Measurements from ENCODE around the gene ODF2L. TPM values are rescaled to one million over a fixed set of nuclear protein-coding genes. Genes with fewer than 3 reads are reported as not detected.
A peak's percentile ranks its signal among the peaks of the same experiment; 100 is the strongest.

ODF2L gene
- total RNA-seq, 1 experiment from 2014 or later, result 24.4 TPM

DNA sequence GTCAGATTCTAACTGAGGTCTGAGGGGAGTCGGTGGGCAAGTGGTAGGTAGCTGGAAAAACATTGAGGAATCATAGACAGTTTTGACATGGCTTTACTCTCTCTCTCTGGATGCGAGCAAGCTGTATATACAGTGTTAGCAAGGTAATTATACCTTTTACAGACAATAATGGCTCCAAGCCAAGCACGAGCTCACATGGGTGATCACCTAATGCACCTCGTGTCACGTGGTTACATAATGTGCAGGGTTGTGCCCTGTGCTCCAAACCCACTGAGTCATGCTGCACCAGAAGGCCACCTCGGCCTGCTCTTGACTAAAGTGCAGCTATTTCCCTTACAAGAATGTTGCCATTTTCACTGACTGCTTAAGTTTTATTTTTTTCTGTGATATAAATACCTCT, 20.2 kb upstream of the ODF2L start (continued):
- TF ChIP-seq, protein P1, sequence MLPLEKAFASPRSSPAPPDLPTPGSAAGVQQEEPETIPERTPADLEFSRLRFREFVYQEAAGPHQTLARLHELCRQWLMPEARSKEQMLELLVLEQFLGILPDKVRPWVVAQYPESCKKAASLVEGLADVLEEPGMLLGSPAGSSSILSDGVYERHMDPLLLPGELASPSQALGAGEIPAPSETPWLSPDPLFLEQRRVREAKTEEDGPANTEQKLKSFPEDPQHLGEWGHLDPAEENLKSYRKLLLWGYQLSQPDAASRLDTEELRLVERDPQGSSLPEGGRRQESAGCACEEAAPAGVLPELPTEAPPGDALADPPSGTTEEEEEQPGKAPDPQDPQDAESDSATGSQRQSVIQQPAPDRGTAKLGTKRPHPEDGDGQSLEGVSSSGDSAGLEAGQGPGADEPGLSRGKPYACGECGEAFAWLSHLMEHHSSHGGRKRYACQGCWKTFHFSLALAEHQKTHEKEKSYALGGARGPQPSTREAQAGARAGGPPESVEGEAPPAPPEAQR (CRISPR knock-in tag; IDR thresholded peaks at IDR 0.05), result no peak
- TF ChIP-seq, protein P2, sequence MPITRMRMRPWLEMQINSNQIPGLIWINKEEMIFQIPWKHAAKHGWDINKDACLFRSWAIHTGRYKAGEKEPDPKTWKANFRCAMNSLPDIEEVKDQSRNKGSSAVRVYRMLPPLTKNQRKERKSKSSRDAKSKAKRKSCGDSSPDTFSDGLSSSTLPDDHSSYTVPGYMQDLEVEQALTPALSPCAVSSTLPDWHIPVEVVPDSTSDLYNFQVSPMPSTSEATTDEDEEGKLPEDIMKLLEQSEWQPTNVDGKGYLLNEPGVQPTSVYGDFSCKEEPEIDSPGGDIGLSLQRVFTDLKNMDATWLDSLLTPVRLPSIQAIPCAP (CRISPR knock-in tag; IDR thresholded peaks at IDR 0.05), result no peak

DNA sequence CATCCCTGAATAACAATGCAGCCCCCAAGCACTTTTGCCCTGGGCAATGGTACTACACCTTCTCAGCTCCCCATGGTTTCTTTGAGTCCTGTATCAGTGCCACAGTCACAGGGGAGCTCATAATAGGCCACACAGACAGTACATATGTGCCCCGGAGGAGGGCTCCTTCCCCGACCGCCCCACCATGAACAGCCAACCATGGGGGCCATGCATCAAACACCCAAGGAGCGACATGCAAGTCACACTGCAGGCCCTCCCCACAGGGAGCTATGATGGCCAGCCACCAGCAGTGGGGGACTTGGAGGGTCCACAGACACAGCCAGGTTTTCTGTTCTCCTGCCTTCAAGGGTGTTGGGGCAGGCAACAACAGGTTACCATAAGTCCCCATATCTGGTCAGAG, 14.8 kb upstream of the ODF2L start:
- DNase-seq (ENCODE audit: low spot score), result no peak
- H3K36me3 Mint-ChIP-seq, result no peaks in the 10 kb centered on the region
- no peak overlapping the region for H3K27ac Mint-ChIP-seq
- no peaks in the 10 kb centered on the region for H3K27me3 Mint-ChIP-seq (ENCODE audit: low read depth)
- TF ChIP-seq ZNF121 (CRISPR knock-in tag; IDR thresholded peaks at IDR 0.05) (no peak), SMAD3 (CRISPR knock-in tag; IDR thresholded peaks at IDR 0.05; ENCODE audit: borderline replicate concordance) (no peak), MXD4 (CRISPR knock-in tag; IDR thresholded peaks at IDR 0.05; ENCODE audit: borderline replicate concordance) (no peak)
- TF ChIP-seq, protein P3, sequence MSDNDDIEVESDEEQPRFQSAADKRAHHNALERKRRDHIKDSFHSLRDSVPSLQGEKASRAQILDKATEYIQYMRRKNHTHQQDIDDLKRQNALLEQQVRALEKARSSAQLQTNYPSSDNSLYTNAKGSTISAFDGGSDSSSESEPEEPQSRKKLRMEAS (CRISPR knock-in tag; IDR thresholded peaks at IDR 0.05), result no peak
- TF ChIP-seq, protein P4, sequence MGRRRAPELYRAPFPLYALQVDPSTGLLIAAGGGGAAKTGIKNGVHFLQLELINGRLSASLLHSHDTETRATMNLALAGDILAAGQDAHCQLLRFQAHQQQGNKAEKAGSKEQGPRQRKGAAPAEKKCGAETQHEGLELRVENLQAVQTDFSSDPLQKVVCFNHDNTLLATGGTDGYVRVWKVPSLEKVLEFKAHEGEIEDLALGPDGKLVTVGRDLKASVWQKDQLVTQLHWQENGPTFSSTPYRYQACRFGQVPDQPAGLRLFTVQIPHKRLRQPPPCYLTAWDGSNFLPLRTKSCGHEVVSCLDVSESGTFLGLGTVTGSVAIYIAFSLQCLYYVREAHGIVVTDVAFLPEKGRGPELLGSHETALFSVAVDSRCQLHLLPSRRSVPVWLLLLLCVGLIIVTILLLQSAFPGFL (CRISPR knock-in tag; IDR thresholded peaks at IDR 0.05; ENCODE audit: borderline replicate concordance), result no peak
- TF ChIP-seq, protein P5, sequence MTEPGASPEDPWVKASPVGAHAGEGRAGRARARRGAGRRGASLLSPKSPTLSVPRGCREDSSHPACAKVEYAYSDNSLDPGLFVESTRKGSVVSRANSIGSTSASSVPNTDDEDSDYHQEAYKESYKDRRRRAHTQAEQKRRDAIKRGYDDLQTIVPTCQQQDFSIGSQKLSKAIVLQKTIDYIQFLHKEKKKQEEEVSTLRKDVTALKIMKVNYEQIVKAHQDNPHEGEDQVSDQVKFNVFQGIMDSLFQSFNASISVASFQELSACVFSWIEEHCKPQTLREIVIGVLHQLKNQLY (CRISPR knock-in tag; IDR thresholded peaks at IDR 0.05), result no peak
- ChIA-PET POLR2A (no interaction called here), CTCF (no interaction called here)
- ATAC-seq, result no peak
- H3K9me3 Mint-ChIP-seq, result no peaks in the 10 kb centered on the region
- H3K4me1 Mint-ChIP-seq, result peaks cover 3% of the 10 kb centered on the region
- H3K4me3 Mint-ChIP-seq, result no peak overlapping the region

DNA sequence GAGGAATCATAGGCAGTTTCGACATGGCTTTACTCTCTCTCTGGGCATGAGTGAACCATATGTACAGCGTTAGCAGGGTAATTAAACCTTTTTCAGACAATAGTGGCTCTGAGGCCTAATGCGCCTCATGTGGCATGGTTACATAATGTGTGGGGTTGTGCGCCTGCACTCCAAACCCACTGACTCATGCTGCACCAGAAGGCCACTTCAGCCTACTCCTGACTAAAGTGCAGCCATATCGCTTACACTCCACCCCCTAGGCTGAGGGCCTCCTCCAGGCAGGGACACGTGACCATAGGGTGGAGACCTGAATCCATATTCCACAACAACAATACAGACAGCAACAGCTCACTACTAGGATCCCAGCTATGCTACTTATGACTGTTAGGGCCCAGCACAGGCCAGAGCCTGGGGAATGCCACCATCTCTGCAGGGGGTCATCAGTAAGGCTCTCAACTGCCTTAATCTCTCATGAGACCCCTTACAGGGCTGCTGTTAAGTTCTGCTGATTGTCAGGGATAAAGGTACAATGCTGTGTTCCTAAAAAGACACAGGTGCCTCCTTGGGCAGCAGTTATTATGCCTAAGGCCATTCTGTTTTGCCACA, 13.4 kb upstream of the ODF2L start:
- ChIA-PET POLR2A (no interaction called here), CTCF (no interaction called here)
- H3K4me1 Mint-ChIP-seq, result peaks cover 3% of the 10 kb centered on the region
- ATAC-seq (peak; percentile 65), DNase-seq (ENCODE audit: low spot score) (no peak)
- H3K27me3 Mint-ChIP-seq (ENCODE audit: low read depth), result 0 out of 2 replicates have a peak, but pooled peaks cover 3% of the 10 kb centered on the region
- no peak overlapping the region for H3K4me3 Mint-ChIP-seq
- H3K9me3 Mint-ChIP-seq, result no peaks in the 10 kb centered on the region
- no peak overlapping the region for H3K27ac Mint-ChIP-seq
- H3K36me3 Mint-ChIP-seq, result no peaks in the 10 kb centered on the region
- no peak for TF ChIP-seq JUN (CRISPR knock-in tag; IDR thresholded peaks at IDR 0.05)
- TF ChIP-seq, protein P6, sequence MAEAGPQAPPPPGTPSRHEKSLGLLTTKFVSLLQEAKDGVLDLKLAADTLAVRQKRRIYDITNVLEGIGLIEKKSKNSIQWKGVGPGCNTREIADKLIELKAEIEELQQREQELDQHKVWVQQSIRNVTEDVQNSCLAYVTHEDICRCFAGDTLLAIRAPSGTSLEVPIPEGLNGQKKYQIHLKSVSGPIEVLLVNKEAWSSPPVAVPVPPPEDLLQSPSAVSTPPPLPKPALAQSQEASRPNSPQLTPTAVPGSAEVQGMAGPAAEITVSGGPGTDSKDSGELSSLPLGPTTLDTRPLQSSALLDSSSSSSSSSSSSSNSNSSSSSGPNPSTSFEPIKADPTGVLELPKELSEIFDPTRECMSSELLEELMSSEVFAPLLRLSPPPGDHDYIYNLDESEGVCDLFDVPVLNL (CRISPR knock-in tag; IDR thresholded peaks at IDR 0.05; ENCODE audit: borderline replicate concordance, low read depth), result no peak
- no peak for TF ChIP-seq CREM (CRISPR knock-in tag; IDR thresholded peaks at IDR 0.05)
- no peak for TF ChIP-seq ATF1 (CRISPR knock-in tag; IDR thresholded peaks at IDR 0.05)
- no peak for TF ChIP-seq HMGA2 (CRISPR knock-in tag; IDR thresholded peaks at IDR 0.05)
- TF ChIP-seq, protein P7, sequence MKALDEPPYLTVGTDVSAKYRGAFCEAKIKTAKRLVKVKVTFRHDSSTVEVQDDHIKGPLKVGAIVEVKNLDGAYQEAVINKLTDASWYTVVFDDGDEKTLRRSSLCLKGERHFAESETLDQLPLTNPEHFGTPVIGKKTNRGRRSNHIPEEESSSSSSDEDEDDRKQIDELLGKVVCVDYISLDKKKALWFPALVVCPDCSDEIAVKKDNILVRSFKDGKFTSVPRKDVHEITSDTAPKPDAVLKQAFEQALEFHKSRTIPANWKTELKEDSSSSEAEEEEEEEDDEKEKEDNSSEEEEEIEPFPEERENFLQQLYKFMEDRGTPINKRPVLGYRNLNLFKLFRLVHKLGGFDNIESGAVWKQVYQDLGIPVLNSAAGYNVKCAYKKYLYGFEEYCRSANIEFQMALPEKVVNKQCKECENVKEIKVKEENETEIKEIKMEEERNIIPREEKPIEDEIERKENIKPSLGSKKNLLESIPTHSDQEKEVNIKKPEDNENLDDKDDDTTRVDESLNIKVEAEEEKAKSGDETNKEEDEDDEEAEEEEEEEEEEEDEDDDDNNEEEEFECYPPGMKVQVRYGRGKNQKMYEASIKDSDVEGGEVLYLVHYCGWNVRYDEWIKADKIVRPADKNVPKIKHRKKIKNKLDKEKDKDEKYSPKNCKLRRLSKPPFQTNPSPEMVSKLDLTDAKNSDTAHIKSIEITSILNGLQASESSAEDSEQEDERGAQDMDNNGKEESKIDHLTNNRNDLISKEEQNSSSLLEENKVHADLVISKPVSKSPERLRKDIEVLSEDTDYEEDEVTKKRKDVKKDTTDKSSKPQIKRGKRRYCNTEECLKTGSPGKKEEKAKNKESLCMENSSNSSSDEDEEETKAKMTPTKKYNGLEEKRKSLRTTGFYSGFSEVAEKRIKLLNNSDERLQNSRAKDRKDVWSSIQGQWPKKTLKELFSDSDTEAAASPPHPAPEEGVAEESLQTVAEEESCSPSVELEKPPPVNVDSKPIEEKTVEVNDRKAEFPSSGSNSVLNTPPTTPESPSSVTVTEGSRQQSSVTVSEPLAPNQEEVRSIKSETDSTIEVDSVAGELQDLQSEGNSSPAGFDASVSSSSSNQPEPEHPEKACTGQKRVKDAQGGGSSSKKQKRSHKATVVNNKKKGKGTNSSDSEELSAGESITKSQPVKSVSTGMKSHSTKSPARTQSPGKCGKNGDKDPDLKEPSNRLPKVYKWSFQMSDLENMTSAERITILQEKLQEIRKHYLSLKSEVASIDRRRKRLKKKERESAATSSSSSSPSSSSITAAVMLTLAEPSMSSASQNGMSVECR (CRISPR knock-in tag; IDR thresholded peaks at IDR 0.05; ENCODE audit: borderline replicate concordance), result no peak
- TF ChIP-seq, protein P8, sequence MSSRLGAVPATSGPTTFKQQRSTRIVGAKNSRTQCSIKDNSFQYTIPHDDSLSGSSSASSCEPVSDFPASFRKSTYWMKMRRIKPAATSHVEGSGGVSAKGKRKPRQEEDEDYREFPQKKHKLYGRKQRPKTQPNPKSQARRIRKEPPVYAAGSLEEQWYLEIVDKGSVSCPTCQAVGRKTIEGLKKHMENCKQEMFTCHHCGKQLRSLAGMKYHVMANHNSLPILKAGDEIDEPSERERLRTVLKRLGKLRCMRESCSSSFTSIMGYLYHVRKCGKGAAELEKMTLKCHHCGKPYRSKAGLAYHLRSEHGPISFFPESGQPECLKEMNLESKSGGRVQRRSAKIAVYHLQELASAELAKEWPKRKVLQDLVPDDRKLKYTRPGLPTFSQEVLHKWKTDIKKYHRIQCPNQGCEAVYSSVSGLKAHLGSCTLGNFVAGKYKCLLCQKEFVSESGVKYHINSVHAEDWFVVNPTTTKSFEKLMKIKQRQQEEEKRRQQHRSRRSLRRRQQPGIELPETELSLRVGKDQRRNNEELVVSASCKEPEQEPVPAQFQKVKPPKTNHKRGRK (CRISPR knock-in tag; IDR thresholded peaks at IDR 0.05; ENCODE audit: borderline replicate concordance), result no peak
- TF ChIP-seq FOXJ3 (CRISPR knock-in tag; IDR thresholded peaks at IDR 0.05; ENCODE audit: borderline replicate concordance), result no peak
- TF ChIP-seq, protein P9, sequence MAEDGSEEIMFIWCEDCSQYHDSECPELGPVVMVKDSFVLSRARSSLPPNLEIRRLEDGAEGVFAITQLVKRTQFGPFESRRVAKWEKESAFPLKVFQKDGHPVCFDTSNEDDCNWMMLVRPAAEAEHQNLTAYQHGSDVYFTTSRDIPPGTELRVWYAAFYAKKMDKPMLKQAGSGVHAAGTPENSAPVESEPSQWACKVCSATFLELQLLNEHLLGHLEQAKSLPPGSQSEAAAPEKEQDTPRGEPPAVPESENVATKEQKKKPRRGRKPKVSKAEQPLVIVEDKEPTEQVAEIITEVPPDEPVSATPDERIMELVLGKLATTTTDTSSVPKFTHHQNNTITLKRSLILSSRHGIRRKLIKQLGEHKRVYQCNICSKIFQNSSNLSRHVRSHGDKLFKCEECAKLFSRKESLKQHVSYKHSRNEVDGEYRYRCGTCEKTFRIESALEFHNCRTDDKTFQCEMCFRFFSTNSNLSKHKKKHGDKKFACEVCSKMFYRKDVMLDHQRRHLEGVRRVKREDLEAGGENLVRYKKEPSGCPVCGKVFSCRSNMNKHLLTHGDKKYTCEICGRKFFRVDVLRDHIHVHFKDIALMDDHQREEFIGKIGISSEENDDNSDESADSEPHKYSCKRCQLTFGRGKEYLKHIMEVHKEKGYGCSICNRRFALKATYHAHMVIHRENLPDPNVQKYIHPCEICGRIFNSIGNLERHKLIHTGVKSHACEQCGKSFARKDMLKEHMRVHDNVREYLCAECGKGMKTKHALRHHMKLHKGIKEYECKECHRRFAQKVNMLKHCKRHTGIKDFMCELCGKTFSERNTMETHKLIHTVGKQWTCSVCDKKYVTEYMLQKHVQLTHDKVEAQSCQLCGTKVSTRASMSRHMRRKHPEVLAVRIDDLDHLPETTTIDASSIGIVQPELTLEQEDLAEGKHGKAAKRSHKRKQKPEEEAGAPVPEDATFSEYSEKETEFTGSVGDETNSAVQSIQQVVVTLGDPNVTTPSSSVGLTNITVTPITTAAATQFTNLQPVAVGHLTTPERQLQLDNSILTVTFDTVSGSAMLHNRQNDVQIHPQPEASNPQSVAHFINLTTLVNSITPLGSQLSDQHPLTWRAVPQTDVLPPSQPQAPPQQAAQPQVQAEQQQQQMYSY (CRISPR knock-in tag; IDR thresholded peaks at IDR 0.05), result no peak

Measured in WTC11 (cell line).